ENCODE results near the gene KCMF1.

Gene KCMF1

GRCh38 chr2:85088921-85089320 is 118.0 kb downstream of the KCMF1 start:
- H3K27ac Mint-ChIP-seq, result no peak overlapping the region
- peaks cover 10% of the 10 kb centered on the region for H3K27me3 Mint-ChIP-seq (ENCODE audit: low read depth)
- no peaks in the 10 kb centered on the region for H3K4me1 Mint-ChIP-seq (ENCODE audit: low read depth)
- H3K4me3 Mint-ChIP-seq, result no peak overlapping the region
- no peaks in the 10 kb centered on the region for H3K36me3 Mint-ChIP-seq (ENCODE audit: low read depth)
- no peaks in the 10 kb centered on the region for H3K9me3 Mint-ChIP-seq

- H3K27ac Mint-ChIP-seq, result no peak overlapping the region
- H3K27me3 Mint-ChIP-seq (ENCODE audit: low read depth), result peaks cover 12% of the 10 kb centered on the region
- no peaks in the 10 kb centered on the region for H3K9me3 Mint-ChIP-seq
- no peaks in the 10 kb centered on the region for H3K36me3 Mint-ChIP-seq (ENCODE audit: low read depth)
- H3K4me1 Mint-ChIP-seq (ENCODE audit: low read depth), result no peaks in the 10 kb centered on the region
- no peak overlapping the region for H3K4me3 Mint-ChIP-seq
These were observed 118.6 kb downstream of the KCMF1 start for GRCh38 chr2:85089585-85089984.

GRCh38 chr2:85091838-85092237 is 120.9 kb downstream of the KCMF1 start:
- Mint-ChIP-seq H3K36me3 (ENCODE audit: low read depth) (no peaks in the 10 kb centered on the region), H3K4me3 (no peak overlapping the region), H3K27me3 (ENCODE audit: low read depth) (peaks cover 13% of the 10 kb centered on the region), H3K27ac (no peak overlapping the region), H3K9me3 (no peaks in the 10 kb centered on the region), H3K4me1 (ENCODE audit: low read depth) (no peaks in the 10 kb centered on the region)

- Mint-ChIP-seq H3K27me3 (ENCODE audit: low read depth) (peaks cover 19% of the 10 kb centered on the region), H3K36me3 (ENCODE audit: low read depth) (no peaks in the 10 kb centered on the region), H3K4me1 (ENCODE audit: low read depth) (no peaks in the 10 kb centered on the region), H3K9me3 (no peaks in the 10 kb centered on the region), H3K4me3 (no peak overlapping the region), H3K27ac (no peak overlapping the region)
These were observed 124.1 kb downstream of the KCMF1 start for GRCh38 chr2:85095094-85095493.

- Mint-ChIP-seq H3K9me3 (no peaks in the 10 kb centered on the region), H3K27me3 (ENCODE audit: low read depth) (peaks cover 19% of the 10 kb centered on the region), H3K27ac (no peak overlapping the region), H3K4me1 (ENCODE audit: low read depth) (no peaks in the 10 kb centered on the region), H3K36me3 (ENCODE audit: low read depth) (no peaks in the 10 kb centered on the region), H3K4me3 (no peak overlapping the region)
These were observed 125.7 kb downstream of the KCMF1 start for GRCh38 chr2:85096616-85097015.

- H3K4me3 Mint-ChIP-seq, result no peak overlapping the region
- H3K9me3 Mint-ChIP-seq, result no peaks in the 10 kb centered on the region
- peaks cover 8% of the 10 kb centered on the region for H3K27me3 Mint-ChIP-seq (ENCODE audit: low read depth)
- no peaks in the 10 kb centered on the region for H3K4me1 Mint-ChIP-seq (ENCODE audit: low read depth)
- H3K36me3 Mint-ChIP-seq (ENCODE audit: low read depth), result no peaks in the 10 kb centered on the region
- H3K27ac Mint-ChIP-seq, result no peak overlapping the region
These were observed 133.3 kb downstream of the KCMF1 start for GRCh38 chr2:85104228-85104627.

GRCh38 chr2:85106489-85107180 is 135.7 kb downstream of the KCMF1 start:
- H3K27me3 Mint-ChIP-seq (ENCODE audit: low read depth), result peaks cover 11% of the 10 kb centered on the region
- H3K27ac Mint-ChIP-seq, result no peak overlapping the region
- no peaks in the 10 kb centered on the region for H3K9me3 Mint-ChIP-seq
- H3K4me3 Mint-ChIP-seq, result no peak overlapping the region
- H3K36me3 Mint-ChIP-seq (ENCODE audit: low read depth), result no peaks in the 10 kb centered on the region
- no peaks in the 10 kb centered on the region for H3K4me1 Mint-ChIP-seq (ENCODE audit: low read depth)
